OCI-LY7 (cell line): ENCODE results near the gene MFSD6. TPM values are rescaled to one million over a fixed set of nuclear protein-coding genes. Genes with fewer than 3 reads are reported as not detected.
A peak's percentile ranks its signal among the peaks of the same experiment; 100 is the strongest.
"Not testable (repeated sequence)": the region's sequence is repeated elsewhere in the genome, so short reads cannot be mapped to it uniquely, and the experiment has no call there.

Source experiments
- Bru-seq: library from RNA; stranded (reverse); fragments of 400-500 nt; gene quantifications from one replicate; lab custom pipeline; 2021; lab: Mats Ljungman, UMichigan
- BruChase-seq, 2 experiments: library from RNA; stranded (reverse); fragments of 400-500 nt; gene quantifications; one replicate each; lab custom pipeline; 2021; lab: Mats Ljungman, UMichigan
- BruUV-seq: library from RNA; stranded (reverse); fragments of 400-500 nt; replicated peaks from 2 replicates; lab custom pipeline; 2021; lab: Mats Ljungman, UMichigan
- CTCF ChIA-PET: fragments of 300-600 bp; sonication (Branson Sonifier 250); formaldehyde crosslinking; loops from one replicate; lab custom pipeline; 2022; ENCODE audit warnings: antibody characterized with exemption; ENCODE audit not compliant: unreplicated experiment; lab: Charles Lee
- POLR2A ChIA-PET: fragments of 300-600 bp; sonication (Branson Sonifier 250); formaldehyde crosslinking; loops from one replicate; lab custom pipeline; 2022; ENCODE audit warnings: antibody characterized with exemption; lab: Charles Lee
- DNase-seq: peaks from one replicate; pipeline ENCODE4 v3.0.0-alpha.2; 2015; ENCODE audit warnings: low spot score
- H2AFZ ChIP-seq: fragments of 200-600 bp; sonication (generic), shearing (Covaris generic); 2 replicates; pipeline ENCODE4 v1.6.1; 2014; ENCODE audit warnings: mild to moderate bottlenecking, antibody characterized with exemption, low read length, moderate library complexity
- H3K27ac ChIP-seq: fragments of 200-600 bp; sonication (generic); 2 replicates; pipeline ENCODE4 v1.5.1; 2014; ENCODE audit warnings: mixed run types, low read depth, mild to moderate bottlenecking, moderate library complexity, low read length, inconsistent platforms; ENCODE audit not compliant: poor library complexity, severe bottlenecking
- H3K36me3 ChIP-seq: fragments of 200-600 bp; sonication (generic); 2 replicates; pipeline ENCODE4 v1.6.1; 2014; ENCODE audit warnings: mild to moderate bottlenecking, antibody characterized with exemption, low read length, moderate library complexity, mixed read lengths; ENCODE audit not compliant: insufficient read depth
- H3K4me1 ChIP-seq: fragments of 200-600 bp; sonication (generic); 2 replicates; pipeline ENCODE4 v1.5.1; 2014; ENCODE audit warnings: mild to moderate bottlenecking, low read length; ENCODE audit not compliant: insufficient read depth, poor library complexity, severe bottlenecking
- H3K4me2 ChIP-seq: fragments of 200-600 bp; sonication (generic); 2 replicates; pipeline ENCODE4 v1.6.1; 2014; ENCODE audit warnings: mild to moderate bottlenecking, low read length
- H3K4me3 ChIP-seq: fragments of 200-600 bp; sonication (generic); 2 replicates; pipeline ENCODE4 v1.5.1; 2014; ENCODE audit warnings: mild to moderate bottlenecking, low read depth, low read length; ENCODE audit not compliant: poor library complexity, severe bottlenecking
- H3K79me2 ChIP-seq: fragments of 200-600 bp; sonication (generic); 2 replicates; pipeline ENCODE4 v1.6.1; 2016; ENCODE audit warnings: low read depth, mild to moderate bottlenecking, low read length, moderate library complexity, mixed read lengths; ENCODE audit not compliant: insufficient read depth
- H3K9me2 ChIP-seq: fragments of 200-600 bp; sonication (generic); 2 replicates; pipeline ENCODE4 v1.6.1; 2016; ENCODE audit warnings: mild to moderate bottlenecking, low read length, mixed read lengths; ENCODE audit not compliant: insufficient read depth
- H3K9me3 ChIP-seq: fragments of 200-600 bp; sonication (generic); 2 replicates; pipeline ENCODE4 v1.6.1; 2014; ENCODE audit warnings: mild to moderate bottlenecking, mixed run types, low read length, mixed read lengths
- H4K20me1 ChIP-seq: fragments of 200-600 bp; sonication (generic); 2 replicates; pipeline ENCODE4 v1.6.1; 2014; ENCODE audit warnings: mild to moderate bottlenecking, antibody characterized with exemption, low read length, moderate library complexity, mixed read lengths; ENCODE audit not compliant: insufficient read depth
- CTCF ChIP-seq: fragments of 200-600 bp; sonication (generic); conservative IDR thresholded peaks from 2 replicates; pipeline ENCODE4 v1.5.1; 2014; ENCODE audit warnings: mild to moderate bottlenecking, antibody characterized with exemption, low read length, moderate library complexity, mixed read lengths
- EZH2phosphoT487 ChIP-seq: fragments of 200-600 bp; sonication (generic); IDR thresholded peaks from 2 replicates; pipeline ENCODE4 v1.6.1; 2018; ENCODE audit warnings: low read depth, borderline replicate concordance, mild to moderate bottlenecking, mixed run types, antibody characterized with exemption, low read length, moderate library complexity, mixed read lengths
- intact Hi-C: fragments of 100-400 bp; cut with micrococcal nuclease; formaldehyde crosslinking; loops from one replicate; pipeline ENCODE4 v1.10.0; 2022; ENCODE audit not compliant: unreplicated experiment
- long read RNA-seq: library from polyadenylated mRNA; stranded (forward); transcript quantifications from one replicate; pipeline ENCODE4 v2.0.0, GENCODE V29; 2022
- total RNA-seq, 2 experiments: library from RNA; depleted of rRNA in 1 of 2; stranded (reverse); fragments of >200 nt in 1 of 2; shearing (Covaris generic) in 1 of 2; gene quantifications; 2 replicates each; pipeline ENCODE4 v1.2.3, GENCODE V29; 2014 to 2022

MFSD6 gene
- 8.3 and 11.5 TPM in 2 replicates for total RNA-seq (2014; rRNA removed; shearing (Covaris generic))
- total RNA-seq (2022): 19.5 and 23.1 TPM in 2 replicates
- Bru-seq, nascent RNA: percentile 66 among the genes with signal in this experiment
- BruChase-seq, experiment 1, labeled RNA remaining after a 6-hour chase: percentile 52 among the genes with signal in this experiment
- BruChase-seq, experiment 2, labeled RNA remaining after a 2-hour chase: percentile 60 among the genes with signal in this experiment
- long read RNA-seq, full-length matches to known transcripts: 13 of 59 reads
- long read RNA-seq, partial matches to known transcripts: 15 of 59 reads
- long read RNA-seq, other reads (novel, unspliced or antisense): 31 of 59 reads

- Histone ChIP-seq H3K4me2 (peak within 1 kb of the TSS; percentile 74), H3K4me3 (peak within 1 kb of the TSS; percentile 84), H3K79me2 (no peaks in the 10 kb centered on the region), H3K36me3 (no peaks in the 10 kb centered on the region), H4K20me1 (no peaks in the 10 kb centered on the region), H2AFZ (peak within 1 kb of the TSS; percentile 95), H3K9me2 (no peaks in the 10 kb centered on the region), H3K27ac (peak within 1 kb of the TSS; percentile 46), H3K4me1 (peaks cover 16% of the 10 kb centered on the region), H3K9me3 (no peaks in the 10 kb centered on the region)
- intact Hi-C loops: loop anchor here (1.0 to 5.0 kb wide), 6 partner anchors 61 to 474 kb away; partner anchors contain the start of genes GLS and NAB1
- CTCF ChIA-PET: no interaction called here
- no peak for TF ChIP-seq EZH2phosphoT487
- no peak for TF ChIP-seq CTCF
- BruUV-seq: no TSS peak
- peak; percentile 54 for DNase-seq
- POLR2A ChIA-PET: interaction anchor here (0.6 to 1.6 kb wide), 5 partner anchors 39 to 273 kb away, joined by 3 to 5 read pairs (median 4); no protein-coding TSS in a partner anchor
Measured at GRCh38 chr2:190407662-190408537, at the start of gene MFSD6. MFSD6 (plus strand) TSS chr2:190408355; CDS start chr2:190436030, 27,675 bp downstream.

GRCh38 chr2:190358655-190359448 is 49.3 kb upstream of the MFSD6 start:
- H4K20me1 ChIP-seq, H3K36me3 ChIP-seq, H2AFZ ChIP-seq, H3K9me3 ChIP-seq, H3K4me1 ChIP-seq, H3K4me3 ChIP-seq, H3K79me2 ChIP-seq, BruUV-seq, H3K27ac ChIP-seq, intact Hi-C loops, DNase-seq, H3K4me2 ChIP-seq, H3K9me2 ChIP-seq: not testable (repeated sequence)
- ChIA-PET CTCF (interaction anchor here (0.5 kb wide), 1 partner anchor 266 kb away, joined by 3 read pairs; no protein-coding TSS in a partner anchor), POLR2A (interaction anchor here (0.8 to 0.9 kb wide), 2 partner anchors 9 to 249 kb away, joined by 4 read pairs; no protein-coding TSS in a partner anchor)
